ENCODE results near the gene SCCPDH.

- TF ChIP-seq TCF12 (IDR thresholded peaks at IDR 0.05) (no peak), CTCF (IDR thresholded peaks at IDR 0.05) (no peak), POLR2AphosphoS5 (IDR thresholded peaks at IDR 0.05; ENCODE audit: low read depth, low read length) (no peak), REST (IDR thresholded peaks at IDR 0.05; ENCODE audit: low read depth, low read length) (no peak), PBX3 (IDR thresholded peaks at IDR 0.05) (no peak)
Observed at GRCh38 chr1:246771366-246771765, 47.2 kb downstream of the SCCPDH start.
